ENCODE results near the gene DPYD. TPM values are rescaled to one million over a fixed set of nuclear protein-coding genes. Genes with fewer than 3 reads are reported as not detected.

DPYD gene
- total and polyA plus RNA-seq, 4 donors = 16.2 to 51.3 (median 29.1) TPM

DNA sequence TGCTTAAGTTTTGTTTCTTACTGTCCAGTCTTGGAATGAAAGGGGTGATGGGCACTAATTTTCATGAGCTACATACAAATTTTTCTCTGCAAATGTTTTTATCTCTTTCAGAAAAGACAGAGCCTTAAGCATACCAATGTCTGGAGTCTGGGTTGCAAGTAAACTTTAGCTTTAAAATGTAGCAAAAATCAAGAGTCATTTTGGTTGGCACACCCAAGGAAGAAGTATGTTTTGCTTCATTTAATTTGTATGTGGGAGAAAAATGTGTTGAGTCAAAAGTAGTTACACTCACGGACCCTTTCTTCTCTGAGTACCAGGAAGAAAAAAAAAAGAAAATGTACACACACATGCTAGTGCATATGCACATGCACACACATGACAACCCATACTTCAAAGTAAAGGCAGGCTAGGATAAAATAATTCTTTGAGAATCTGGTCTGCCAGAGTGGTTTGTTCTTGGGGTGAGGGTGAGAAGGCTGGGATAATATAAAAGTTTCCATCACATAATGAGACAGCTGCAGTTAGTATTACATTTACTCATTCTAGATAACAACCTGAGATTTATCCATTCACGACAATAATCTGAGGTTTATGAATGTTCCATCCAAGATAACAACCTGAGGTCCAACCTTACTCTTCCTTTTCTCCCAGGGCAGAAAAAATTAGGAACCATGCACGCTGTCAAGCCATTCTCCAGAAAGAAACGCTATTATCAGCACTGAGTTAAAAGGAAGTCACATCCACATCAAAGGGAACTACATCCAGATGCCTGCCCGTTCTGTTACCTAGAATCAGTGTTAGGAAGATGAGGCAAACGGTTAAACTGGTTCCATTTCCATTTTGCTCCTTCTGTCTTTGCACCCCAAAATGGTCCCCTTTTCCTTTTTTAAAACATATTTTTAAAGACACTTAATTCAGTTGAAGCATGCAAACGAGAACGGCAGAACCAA, 9.3 kb downstream of the DPYD start:
- Histone ChIP-seq H3K4me1 (ENCODE audit: control insufficient read depth in 1 of 2, insufficient read depth in 2 of 2, low read length in 2 of 2) (no peaks in the 10 kb centered on the region), H3K36me3 (ENCODE audit: control insufficient read depth in 1 of 2, insufficient read depth in 2 of 2, low read length in 1 of 2) (no peaks in the 10 kb centered on the region), H3K27ac (ENCODE audit: low read depth in 1 of 2, low read length in 2 of 2) (no peak overlapping the region), H3K4me3 (ENCODE audit: low read length in 2 of 2) (no peak overlapping the region), H3K9me3 (ENCODE audit: control insufficient read depth, low read length) (no peaks in the 10 kb centered on the region), H3K27me3 (ENCODE audit: control insufficient read depth in 1 of 2, insufficient read depth in 2 of 2, low read length in 1 of 2) (no peaks in the 10 kb centered on the region)
- intact Hi-C loops (cut with DNase I) = no loop called here
- 59 to 69% methylated on average over 8 of the region's 8 CpGs for WGBS, 2 donors
- ATAC-seq (ENCODE audit: low FRiP score) (no peak), DNase-seq (no peak)

GRCh38 chr1:97909266-97909665, 11.6 kb downstream of the DPYD start:
- no peak for DNase-seq

DNA sequence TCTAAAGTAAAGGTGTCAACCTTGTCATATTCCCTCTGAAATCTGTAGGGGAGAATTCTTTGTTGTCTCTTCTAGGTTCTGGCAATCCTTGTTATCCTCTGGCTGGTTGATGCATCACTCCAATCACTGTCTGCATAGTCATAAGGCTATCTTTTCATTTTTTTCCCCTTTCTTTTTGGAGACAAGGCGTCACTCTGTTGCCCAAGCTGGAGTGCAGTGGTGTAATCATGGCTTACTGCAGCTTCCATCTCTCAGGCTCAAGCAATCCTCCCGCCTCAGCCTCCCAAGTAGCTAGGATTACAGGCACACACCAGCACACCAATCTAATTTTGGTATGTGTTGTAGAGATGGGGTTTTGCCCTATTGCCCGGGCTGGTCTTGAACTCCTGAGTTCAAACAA, 12.9 kb downstream of the DPYD start:
- peaks cover 0 to 2% of the 10 kb centered on the region in 2 donors for H3K4me1 ChIP-seq (ENCODE audit: control insufficient read depth in 1 of 2, insufficient read depth in 2 of 2, low read length in 2 of 2)
- no peak overlapping the region for H3K27ac ChIP-seq (ENCODE audit: low read depth in 1 of 2, low read length in 2 of 2)
- ATAC-seq (ENCODE audit: low FRiP score) = no peak
- no peaks in the 10 kb centered on the region for H3K9me3 ChIP-seq (ENCODE audit: control insufficient read depth, low read length)
- 85 to 94% methylated on average over 3 of the region's 3 CpGs for WGBS, 2 donors
- H3K36me3 ChIP-seq (ENCODE audit: control insufficient read depth in 1 of 2, insufficient read depth in 2 of 2, low read length in 1 of 2) = no peaks in the 10 kb centered on the region
- no peak for DNase-seq
- intact Hi-C loops (cut with DNase I) = no loop called here
- no peak overlapping the region for H3K4me3 ChIP-seq (ENCODE audit: low read length in 2 of 2)
- H3K27me3 ChIP-seq (ENCODE audit: control insufficient read depth in 1 of 2, insufficient read depth in 2 of 2, low read length in 1 of 2) = no peaks in the 10 kb centered on the region

More at GRCh38 chr1:97909266-97909665, 11.6 kb downstream of the DPYD start:
- no peak for ATAC-seq (ENCODE audit: low FRiP score)
- Histone ChIP-seq H3K27ac (ENCODE audit: low read depth in 1 of 2, low read length in 2 of 2) (no peak overlapping the region), H3K36me3 (ENCODE audit: control insufficient read depth in 1 of 2, insufficient read depth in 2 of 2, low read length in 1 of 2) (no peaks in the 10 kb centered on the region), H3K4me1 (ENCODE audit: control insufficient read depth in 1 of 2, insufficient read depth in 2 of 2, low read length in 2 of 2) (no peaks in the 10 kb centered on the region), H3K9me3 (ENCODE audit: control insufficient read depth, low read length) (no peaks in the 10 kb centered on the region), H3K4me3 (ENCODE audit: low read length in 2 of 2) (no peak overlapping the region), H3K27me3 (ENCODE audit: control insufficient read depth in 1 of 2, insufficient read depth in 2 of 2, low read length in 1 of 2) (no peaks in the 10 kb centered on the region)
- intact Hi-C loops (cut with DNase I) = no loop called here

DNA sequence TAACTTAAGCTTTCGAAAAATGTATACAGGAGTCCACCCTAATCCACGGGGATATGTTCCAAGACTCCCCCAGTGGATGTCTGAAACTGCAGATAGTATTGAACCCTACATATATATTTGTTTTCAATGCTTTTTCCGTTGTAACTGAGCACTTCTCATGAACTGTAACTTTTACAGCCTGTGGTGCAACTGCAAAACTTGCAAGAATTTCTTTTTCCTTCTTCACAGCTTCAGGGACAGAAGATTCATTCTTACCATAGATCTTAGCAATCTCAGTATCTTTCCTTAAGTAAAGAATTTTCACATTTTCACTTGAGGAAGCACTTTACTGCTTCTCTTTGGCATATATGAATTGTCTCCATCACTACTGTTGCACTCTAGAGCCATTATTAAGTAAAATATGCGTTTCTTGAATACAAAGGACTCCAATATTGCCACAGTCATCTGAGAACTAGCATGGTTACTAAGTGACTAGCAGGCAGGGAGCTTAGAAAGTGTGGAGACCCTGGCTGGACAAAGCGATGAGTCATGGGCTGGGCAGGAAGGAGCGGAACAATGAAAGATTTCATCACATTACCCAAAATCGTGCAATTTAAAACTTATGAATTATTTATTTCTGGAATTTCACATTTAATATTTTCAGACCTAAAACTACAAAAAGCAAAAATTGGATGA, 14.1 kb downstream of the DPYD start:
- no peaks in the 10 kb centered on the region for H3K27me3 ChIP-seq (ENCODE audit: control insufficient read depth in 1 of 2, insufficient read depth in 2 of 2, low read length in 1 of 2)
- peaks cover 0 to 2% of the 10 kb centered on the region in 2 donors for H3K4me1 ChIP-seq (ENCODE audit: control insufficient read depth in 1 of 2, insufficient read depth in 2 of 2, low read length in 2 of 2)
- H3K9me3 ChIP-seq (ENCODE audit: control insufficient read depth, low read length) = no peaks in the 10 kb centered on the region
- 78 to 81% methylated on average over 7 of the region's 7 CpGs for WGBS, 2 donors
- intact Hi-C loops (cut with DNase I) = no loop called here
- no peaks in the 10 kb centered on the region for H3K36me3 ChIP-seq (ENCODE audit: control insufficient read depth in 1 of 2, insufficient read depth in 2 of 2, low read length in 1 of 2)
- DNase-seq (peak; percentile 64 to 73), ATAC-seq (ENCODE audit: low FRiP score) (peak; percentile 85)
- H3K4me3 ChIP-seq (ENCODE audit: low read length in 2 of 2) = no peak overlapping the region
- no peak overlapping the region for H3K27ac ChIP-seq (ENCODE audit: low read depth in 1 of 2, low read length in 2 of 2)

- 77 to 87% methylated on average over 6 of the region's 6 CpGs for WGBS, 2 donors
- H3K36me3 ChIP-seq (ENCODE audit: control insufficient read depth in 1 of 2, insufficient read depth in 2 of 2, low read length in 1 of 2) = no peaks in the 10 kb centered on the region
- no peaks in the 10 kb centered on the region for H3K27me3 ChIP-seq (ENCODE audit: control insufficient read depth in 1 of 2, insufficient read depth in 2 of 2, low read length in 1 of 2)
- H3K4me1 ChIP-seq (ENCODE audit: control insufficient read depth in 1 of 2, insufficient read depth in 2 of 2, low read length in 2 of 2) = peaks cover 0 to 2% of the 10 kb centered on the region in 2 donors
- ATAC-seq (ENCODE audit: low FRiP score) = no peak
- no peak for DNase-seq
- intact Hi-C loops (cut with DNase I) = no loop called here
- no peak overlapping the region for H3K27ac ChIP-seq (ENCODE audit: low read depth in 1 of 2, low read length in 2 of 2)
- no peaks in the 10 kb centered on the region for H3K9me3 ChIP-seq (ENCODE audit: control insufficient read depth, low read length)
- no peak overlapping the region for H3K4me3 ChIP-seq (ENCODE audit: low read length in 2 of 2)
Measured at GRCh38 chr1:97905141-97905940, 15.5 kb downstream of the DPYD start.

GRCh38 chr1:97904534-97904933, 16.3 kb downstream of the DPYD start:
- peaks cover 0 to 2% of the 10 kb centered on the region in 2 donors for H3K4me1 ChIP-seq (ENCODE audit: control insufficient read depth in 1 of 2, insufficient read depth in 2 of 2, low read length in 2 of 2)
- H3K9me3 ChIP-seq (ENCODE audit: control insufficient read depth, low read length) = no peaks in the 10 kb centered on the region
- H3K27ac ChIP-seq (ENCODE audit: low read depth in 1 of 2, low read length in 2 of 2) = no peak overlapping the region
- H3K36me3 ChIP-seq (ENCODE audit: control insufficient read depth in 1 of 2, insufficient read depth in 2 of 2, low read length in 1 of 2) = no peaks in the 10 kb centered on the region
- ATAC-seq (ENCODE audit: low FRiP score) (no peak), DNase-seq (no peak)
- no peaks in the 10 kb centered on the region for H3K27me3 ChIP-seq (ENCODE audit: control insufficient read depth in 1 of 2, insufficient read depth in 2 of 2, low read length in 1 of 2)
- no peak overlapping the region for H3K4me3 ChIP-seq (ENCODE audit: low read length in 2 of 2)
- intact Hi-C loops (cut with DNase I) = no loop called here

DNA sequence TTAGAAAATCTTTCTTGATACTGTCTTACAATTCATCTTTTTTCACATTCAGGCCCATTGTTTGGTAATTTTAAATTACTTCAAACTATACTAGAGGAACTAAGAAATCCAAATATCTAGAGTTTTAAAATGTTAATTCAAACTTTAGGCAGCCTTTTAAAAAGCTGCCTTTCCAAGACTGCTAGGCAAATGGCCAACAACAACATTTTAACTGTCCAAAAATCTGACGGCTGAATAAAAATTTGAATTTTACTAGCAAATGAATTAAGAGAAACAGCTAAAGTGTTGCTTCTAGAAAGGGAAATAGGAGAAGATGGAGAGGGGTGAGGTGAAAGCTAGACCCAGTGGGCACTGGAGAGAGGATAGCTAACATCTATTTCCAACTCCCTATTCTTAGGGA, 17.2 kb downstream of the DPYD start:
- Histone ChIP-seq H3K9me3 (ENCODE audit: control insufficient read depth, low read length) (no peaks in the 10 kb centered on the region), H3K27me3 (ENCODE audit: control insufficient read depth in 1 of 2, insufficient read depth in 2 of 2, low read length in 1 of 2) (no peaks in the 10 kb centered on the region), H3K27ac (ENCODE audit: low read depth in 1 of 2, low read length in 2 of 2) (no peak overlapping the region), H3K4me3 (ENCODE audit: low read length in 2 of 2) (no peak overlapping the region), H3K4me1 (ENCODE audit: control insufficient read depth in 1 of 2, insufficient read depth in 2 of 2, low read length in 2 of 2) (peaks cover 0 to 2% of the 10 kb centered on the region in 2 donors), H3K36me3 (ENCODE audit: control insufficient read depth in 1 of 2, insufficient read depth in 2 of 2, low read length in 1 of 2) (no peaks in the 10 kb centered on the region)
- WGBS, 2 donors = 0 to 8% methylated on average over 1 of the region's 1 CpG
- no peak for ATAC-seq (ENCODE audit: low FRiP score)
- no peak for DNase-seq
- intact Hi-C loops (cut with DNase I) = no loop called here

DNA sequence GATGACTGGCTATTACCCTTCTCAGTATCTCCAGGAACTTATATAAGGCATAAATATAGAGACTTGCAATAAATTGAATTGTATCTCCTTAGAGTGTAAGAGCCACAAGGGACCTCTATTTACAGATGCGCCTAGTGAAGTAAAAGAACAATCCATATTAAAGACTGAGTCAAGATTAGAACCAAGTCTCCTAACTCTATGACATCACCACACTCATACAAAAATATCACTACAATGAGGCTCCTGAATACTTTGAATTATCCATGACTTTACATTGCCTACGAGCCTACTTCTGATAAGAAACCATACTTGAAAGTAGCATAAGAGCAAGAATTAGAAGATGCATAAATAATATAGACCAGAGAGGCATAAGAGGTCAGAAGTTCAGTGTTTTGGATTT, 18.8 kb downstream of the DPYD start:
- intact Hi-C loops (cut with DNase I) = no loop called here
- Histone ChIP-seq H3K4me1 (ENCODE audit: control insufficient read depth in 1 of 2, insufficient read depth in 2 of 2, low read length in 2 of 2) (peaks cover 0 to 2% of the 10 kb centered on the region in 2 donors), H3K27ac (ENCODE audit: low read depth in 1 of 2, low read length in 2 of 2) (no peak overlapping the region), H3K4me3 (ENCODE audit: low read length in 2 of 2) (no peak overlapping the region), H3K36me3 (ENCODE audit: control insufficient read depth in 1 of 2, insufficient read depth in 2 of 2, low read length in 1 of 2) (no peaks in the 10 kb centered on the region), H3K27me3 (ENCODE audit: control insufficient read depth in 1 of 2, insufficient read depth in 2 of 2, low read length in 1 of 2) (no peaks in the 10 kb centered on the region), H3K9me3 (ENCODE audit: control insufficient read depth, low read length) (peaks cover 2% of the 10 kb centered on the region)
- ATAC-seq (ENCODE audit: low FRiP score) (no peak), DNase-seq (no peak)
- WGBS, 2 donors = 75 to 88% methylated on average over 2 of the region's 2 CpGs
